GOT3 (cell line): ENCODE results near the gene CLEC6A.
"Not testable (repeated sequence)": the region's sequence is repeated elsewhere in the genome, so short reads cannot be mapped to it uniquely, and the experiment has no call there.

Source experiments
- DNase-seq: peaks from one replicate; lab custom pipeline; 2025; ENCODE audit warnings: mixed read lengths; lab: John Stamatoyannopoulos, UW

Gene CLEC6A

DNA sequence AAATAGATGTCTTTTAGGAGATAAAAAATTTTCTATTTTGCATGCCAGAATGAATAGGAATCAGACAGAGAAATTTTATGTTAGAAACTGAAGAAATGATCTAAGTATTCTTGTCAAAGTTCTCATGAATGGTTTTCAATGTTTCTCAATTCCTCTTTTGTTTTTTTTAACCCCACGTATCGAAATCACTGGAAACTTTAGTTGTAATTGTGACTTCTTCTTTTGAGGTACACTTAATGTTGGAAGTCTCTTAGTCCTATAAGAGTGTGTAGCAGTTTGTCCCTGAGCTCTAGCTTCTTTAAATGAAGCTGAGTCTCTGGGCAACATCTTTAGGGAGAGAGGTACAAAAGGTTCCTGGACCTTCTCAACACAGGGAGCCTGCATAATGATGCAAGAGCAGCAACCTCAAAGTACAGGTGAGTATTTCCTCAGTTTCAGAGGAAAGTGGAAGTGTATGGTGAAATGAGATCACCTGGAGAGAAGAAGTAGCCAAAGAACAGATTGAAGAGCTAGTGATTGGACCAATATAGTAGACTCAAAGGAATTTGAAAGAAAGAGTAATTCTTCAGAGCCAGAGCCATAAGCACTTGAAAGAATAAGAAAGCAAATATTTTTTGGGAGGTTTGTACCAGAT, at the start of gene CLEC6A:
Gene CLEC6A, plus strand, starts transcription at position 236 of the 634 bp plus-strand sequence. Its CDS starts 150 bp downstream, at position 386.
- DNase-seq, result no peak

DNA sequence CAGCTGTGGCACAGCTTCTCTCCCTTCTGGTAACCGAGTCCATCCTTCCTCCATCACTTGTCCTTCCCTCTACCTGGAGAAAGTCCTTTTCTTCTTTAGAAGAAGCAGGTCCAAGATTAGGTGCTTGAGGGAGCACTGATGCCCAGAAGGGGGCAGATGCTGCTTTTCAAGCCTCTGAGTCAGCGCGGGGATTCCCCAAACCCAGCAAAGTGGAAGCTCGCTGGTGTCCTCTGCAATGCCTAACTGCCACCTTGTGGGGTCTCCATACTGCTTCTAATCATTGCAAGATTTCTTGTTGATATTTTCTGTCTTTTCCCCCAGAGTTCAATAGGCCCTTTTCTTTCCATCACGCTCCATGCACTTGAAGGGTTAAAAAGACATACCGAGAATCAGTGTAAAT, 36.2 kb upstream of the CLEC6A start:
- not testable (repeated sequence) for DNase-seq

DNA sequence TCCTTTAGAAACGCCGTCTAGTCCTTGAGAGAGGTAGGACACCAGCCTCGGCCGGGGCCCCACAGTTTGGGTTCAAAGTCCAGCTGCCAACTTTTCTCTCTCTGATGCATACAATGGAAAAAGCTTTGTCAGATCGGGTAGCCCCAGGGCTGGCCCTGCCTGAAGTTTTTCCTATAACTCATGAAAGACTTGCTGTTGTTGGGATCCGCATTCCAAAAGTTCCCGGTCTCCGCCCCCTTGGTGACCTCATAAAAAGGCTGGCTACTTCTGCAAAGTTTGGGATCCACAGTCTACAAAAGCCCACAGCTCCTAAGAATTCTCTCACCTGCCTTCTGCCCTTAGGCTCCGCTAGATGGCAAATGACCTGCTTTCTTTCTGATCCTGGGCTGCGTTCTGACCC, 35.3 kb upstream of the CLEC6A start:
- DNase-seq, result no peak

DNA sequence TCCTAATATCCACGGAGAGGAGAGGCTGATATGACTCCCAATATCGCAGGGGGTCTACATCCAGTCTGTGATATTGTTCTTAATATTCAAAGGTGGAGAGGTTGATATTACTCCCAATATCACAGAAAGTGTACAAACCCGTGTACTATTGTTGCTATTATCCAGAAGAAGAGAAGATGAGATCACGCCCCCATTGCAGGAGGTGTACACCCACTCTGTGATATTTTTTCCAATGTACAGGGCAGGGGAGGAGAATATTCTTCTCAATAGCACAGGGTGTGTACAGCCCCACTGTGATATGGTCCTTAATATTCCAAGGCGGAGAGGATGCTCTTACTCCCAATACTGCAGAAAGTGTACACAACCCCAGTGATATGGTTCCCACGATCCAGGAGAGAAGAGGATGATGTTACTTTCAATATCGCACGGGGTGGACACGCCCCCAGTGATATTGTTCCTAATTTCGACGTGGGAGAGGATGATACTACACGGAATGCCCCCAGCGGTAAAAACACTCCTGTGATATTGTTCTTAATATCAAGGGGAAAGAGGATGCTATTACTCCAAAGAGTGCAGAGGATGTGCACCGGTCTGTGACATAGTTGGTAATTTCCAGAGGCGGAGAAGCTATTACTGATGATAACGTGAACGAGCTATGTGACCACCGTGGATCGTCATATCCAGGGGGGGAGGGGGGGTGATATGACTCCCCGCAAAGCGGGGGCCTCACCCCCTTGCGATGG, 11.1 kb upstream of the CLEC6A start:
- not testable (repeated sequence) for DNase-seq

DNA sequence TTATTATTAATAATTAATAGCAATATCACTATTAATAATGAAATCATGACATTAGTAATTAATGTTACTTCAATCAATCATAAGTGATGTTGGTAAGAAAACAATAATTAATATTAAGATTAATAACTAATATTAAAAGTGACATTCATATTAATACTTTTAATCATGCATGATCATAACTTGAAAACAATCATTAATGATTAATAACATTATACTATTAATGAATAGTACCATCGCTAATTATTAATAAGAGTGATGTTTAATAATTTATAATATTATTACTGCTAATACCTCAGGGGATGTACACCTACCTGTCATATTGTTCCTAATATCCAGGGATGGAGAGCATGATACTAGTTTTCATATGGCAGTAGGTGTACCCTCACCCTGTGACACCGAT, 10.0 kb upstream of the CLEC6A start:
- no peak for DNase-seq

DNA sequence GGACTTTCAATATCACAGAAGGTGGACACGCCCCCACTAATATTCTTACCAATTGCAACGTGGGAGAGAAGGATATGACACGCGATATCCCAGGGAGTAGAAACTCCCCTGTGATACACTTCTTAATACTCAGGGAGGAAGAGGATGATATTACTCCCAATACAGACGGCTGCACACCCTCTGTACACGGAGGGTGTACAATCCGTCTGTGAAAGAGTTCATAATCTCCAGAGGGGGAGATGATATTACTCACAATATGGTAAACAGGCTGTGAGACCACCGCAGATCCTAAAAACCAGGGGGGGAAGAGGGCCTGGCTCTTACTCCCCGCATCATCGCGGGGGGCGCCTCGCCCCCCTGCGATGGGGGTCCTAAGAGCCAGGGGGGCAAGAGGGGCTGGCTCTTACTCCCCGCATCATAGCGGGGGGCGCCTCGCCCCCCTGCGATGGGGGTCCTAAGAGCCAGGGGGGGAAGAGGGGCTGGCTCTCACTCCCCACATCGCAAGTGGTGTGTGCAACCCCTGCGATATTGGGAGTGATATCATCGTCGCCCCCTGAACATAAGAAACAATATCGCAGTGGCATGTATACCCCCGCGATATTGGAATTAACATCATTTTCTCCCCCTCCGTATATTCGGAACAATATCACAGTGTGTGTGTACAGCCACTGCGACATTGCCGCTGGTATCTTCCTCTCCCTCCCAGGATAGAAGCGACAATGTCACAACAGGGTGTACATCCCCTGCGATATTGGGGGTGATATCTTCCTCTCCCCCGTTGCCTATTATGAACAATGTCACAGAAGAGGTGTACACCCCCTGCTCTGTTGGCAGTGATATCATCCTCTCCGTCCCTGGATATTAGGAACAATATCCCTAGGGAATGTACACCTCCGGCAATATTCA, 8.9 kb upstream of the CLEC6A start:
- DNase-seq, result no peak

DNA sequence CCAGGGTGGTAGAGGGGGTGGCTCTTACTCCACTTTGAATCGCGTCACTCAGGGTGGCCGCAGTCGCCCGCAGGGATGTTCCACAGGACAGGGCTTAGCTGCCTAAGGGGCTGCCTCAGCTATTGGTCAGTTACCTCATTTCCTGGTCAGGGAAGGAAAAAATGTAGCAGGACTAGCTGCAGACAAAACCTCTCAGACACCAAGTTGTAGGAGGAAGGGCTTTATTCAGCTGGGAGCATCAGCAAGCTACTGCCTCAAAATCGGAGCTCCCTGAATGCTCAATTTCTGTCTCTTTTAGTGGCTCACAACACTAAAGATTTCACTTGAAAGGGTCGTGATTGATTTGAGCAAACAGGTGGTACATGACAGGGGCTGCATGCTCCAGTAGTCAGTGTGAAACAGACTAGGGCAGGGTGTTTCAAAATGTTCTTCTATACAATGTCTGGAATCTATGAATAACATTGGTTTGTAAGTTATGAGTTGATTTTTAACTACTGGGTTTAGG, 6.4 kb upstream of the CLEC6A start:
- no peak for DNase-seq

DNA sequence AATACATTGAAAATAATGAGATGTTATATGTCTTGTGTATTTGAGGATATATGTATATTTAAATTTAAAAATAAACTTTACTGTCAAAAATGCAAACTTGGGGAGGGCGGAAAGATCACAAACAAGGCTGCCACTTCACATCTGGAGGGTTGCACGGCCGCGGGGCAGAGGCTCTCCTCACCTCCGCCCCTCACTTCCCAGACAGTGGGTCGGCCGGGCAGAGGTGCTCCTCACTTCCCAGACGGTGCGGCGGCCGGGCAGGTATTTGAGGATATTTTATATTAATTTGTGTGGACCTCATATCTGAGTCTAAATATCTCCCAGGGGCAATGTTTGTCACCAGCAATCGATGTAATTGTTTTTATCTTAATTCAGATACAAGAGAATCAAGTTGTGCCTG, 3.7 kb upstream of the CLEC6A start:
- DNase-seq, result no peak

DNA sequence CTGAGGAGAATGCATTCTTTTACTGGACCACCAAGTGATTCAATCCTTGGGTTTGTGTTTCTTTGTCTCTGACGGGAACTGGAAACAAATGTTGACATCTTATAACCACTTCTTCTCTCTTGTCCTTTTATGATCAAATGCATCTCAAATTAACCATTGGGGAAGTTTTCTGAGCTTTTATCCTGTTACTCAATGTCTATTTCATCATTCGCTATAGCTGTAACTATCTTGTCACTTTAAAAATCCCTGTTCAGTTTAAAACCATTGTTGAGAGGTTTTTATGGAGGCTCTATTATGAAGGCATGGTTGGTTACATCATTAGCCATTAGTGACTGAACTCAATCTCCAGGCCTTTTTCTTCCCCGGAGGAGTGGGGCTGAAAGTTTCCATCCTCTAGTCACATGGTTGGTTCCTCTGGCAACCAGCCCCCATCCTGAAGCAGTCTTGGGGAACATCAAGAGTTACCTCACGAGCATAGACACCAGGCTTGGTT, 2.7 kb upstream of the CLEC6A start:
- DNase-seq, result no peak

DNA sequence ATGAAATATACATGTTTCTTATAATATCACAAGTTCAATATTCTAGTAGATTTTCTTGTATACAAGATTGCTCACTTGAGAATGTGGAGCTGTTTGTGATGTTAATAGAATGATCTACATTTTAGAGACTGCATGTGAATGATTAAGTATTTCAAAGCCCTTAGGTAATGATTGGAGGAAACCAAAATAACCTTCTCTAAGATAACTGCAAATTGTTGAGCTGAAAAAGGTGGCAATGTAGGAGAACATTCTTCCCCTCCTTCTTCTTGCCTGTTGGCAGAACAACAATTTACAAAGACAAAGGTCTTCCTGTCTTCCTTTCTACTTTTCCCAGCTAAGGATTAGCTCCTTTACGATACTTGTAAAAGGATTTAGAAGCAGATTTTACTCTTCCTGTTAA, 2.0 kb upstream of the CLEC6A start:
- DNase-seq, result no peak

DNA sequence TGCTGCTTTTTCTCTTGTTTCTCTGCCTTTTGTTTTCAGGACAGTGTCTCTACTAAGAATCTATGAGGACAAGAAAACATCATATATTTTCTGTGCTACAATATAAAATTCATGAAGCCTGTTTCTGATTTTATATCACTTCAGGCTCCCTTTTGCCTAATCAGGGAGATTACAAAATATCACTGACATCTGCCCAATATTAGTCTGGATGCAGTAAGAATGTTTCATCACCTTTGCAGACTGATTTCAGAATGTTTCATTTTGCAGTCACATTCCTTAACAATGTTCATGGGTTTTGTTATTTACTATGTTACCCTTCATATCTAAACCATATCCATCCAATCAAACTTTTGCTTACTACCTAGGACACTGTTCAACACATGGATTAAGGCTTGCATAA, 491 bp upstream of the CLEC6A start:
- DNase-seq, result no peak

DNA sequence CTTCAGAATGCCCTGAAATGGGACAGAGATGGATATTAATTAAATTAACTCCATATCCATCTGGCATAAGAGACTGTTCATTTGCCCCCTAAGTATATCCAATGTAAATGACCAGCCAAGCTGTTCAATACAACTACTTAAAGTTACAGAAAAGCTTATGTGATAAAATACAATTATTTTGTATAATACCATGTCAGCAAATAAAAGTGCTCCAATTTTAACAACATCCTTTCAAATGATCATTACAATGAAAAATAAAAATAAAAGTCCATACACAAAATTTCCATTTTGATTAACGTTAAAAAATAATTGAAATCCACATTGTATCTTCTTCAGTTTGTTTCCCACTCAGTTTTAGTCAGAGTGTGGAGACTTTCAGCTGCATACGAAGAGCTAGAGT, 5.7 kb downstream of the CLEC6A start:
- no peak for DNase-seq

DNA sequence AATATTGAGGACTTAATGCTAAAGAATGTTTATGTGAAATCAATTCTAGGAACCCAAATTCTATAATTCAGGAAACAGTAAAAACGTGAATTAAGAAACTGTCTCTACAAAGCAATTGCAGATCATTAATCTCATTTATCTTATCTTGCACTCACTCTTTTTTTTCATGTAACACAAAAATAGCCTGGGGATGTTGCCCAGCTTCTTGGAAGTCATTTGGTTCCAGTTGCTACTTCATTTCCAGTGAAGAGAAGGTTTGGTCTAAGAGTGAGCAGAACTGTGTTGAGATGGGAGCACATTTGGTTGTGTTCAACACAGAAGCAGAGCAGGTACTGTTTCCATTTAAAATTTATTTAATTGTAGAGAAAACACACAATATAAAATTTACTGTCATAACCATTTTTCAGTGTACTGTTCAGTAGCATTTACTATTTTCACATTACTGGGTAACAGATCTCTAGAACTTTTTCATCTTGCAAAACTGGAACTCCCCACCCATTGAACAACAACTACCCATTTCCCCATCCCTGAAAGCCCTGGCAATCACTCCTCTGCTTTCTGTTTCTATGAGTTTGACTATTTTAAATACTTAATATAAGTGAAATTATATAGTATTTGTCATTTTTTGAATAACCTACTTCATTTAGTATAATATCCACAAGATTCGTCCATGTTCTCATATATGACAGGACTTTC, 9.7 kb downstream of the CLEC6A start:
- no peak for DNase-seq

DNA sequence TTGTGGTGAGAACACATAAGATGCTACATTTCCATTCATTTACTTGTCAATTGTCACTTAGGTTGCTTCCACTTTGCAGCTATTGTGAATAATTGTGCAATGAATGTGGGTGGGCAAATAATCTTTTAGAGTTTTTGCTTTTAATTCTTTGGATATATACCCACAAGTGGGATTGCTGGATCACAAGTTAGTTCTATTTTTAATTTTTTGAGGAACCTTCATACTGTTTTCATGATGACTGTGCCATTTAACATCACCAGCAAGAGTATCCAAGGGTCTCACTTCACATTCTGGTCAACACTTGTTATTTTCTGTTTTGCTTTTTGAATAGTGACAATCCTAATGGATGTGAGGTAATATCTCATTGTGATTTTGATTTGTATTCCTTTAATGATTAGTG, 10.5 kb downstream of the CLEC6A start:
- no peak for DNase-seq

DNA sequence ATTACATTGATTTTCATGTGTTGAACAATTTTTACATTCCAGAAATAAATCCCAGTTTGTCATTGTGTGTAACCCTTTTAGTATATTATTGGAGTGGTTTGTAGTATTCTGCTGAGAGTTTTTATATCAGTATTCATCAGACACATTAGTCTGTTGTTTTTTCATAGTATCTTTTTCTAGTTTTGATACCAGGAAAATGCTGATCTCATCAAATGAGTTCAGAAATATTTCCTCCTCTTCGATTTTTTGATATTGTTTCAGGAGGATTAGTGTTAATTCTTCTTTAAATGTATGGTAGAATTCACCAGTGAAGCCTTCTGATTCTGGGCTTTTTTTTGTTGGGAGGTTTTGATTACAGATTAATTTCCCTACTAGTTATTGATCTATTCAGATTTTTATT, 15.3 kb downstream of the CLEC6A start:
- no peak for DNase-seq

DNA sequence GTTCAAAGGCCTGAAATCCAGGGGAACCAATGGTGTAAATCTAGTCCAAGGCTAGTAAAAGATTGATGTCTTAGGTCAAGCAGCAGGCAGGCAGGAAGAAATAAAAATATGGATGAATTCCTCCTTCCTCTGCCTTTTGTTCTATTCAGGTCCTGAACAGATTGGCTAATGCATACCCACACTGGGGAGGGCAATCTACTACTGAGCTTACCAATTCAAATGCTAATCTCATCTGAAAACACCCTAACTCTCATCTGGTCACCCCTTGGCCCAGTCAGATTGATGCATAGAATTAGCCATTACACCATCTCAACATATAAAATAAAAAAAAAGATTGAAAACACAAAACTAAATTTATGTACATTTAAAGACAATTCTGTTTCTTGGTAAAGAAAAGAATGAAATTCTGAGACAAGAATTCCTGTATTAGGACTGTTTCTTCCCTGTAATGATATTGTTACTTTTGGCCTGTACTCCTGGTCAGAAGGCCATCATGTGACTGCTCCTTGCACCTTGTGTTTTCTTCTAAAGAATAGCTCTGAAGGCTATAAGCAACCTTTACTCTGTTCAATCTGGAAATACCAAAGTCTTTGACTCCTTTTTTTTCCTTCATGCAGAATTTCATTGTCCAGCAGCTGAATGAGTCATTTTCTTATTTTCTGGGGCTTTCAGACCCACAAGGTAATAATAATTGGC, 19.9 kb downstream of the CLEC6A start:
- no peak for DNase-seq

DNA sequence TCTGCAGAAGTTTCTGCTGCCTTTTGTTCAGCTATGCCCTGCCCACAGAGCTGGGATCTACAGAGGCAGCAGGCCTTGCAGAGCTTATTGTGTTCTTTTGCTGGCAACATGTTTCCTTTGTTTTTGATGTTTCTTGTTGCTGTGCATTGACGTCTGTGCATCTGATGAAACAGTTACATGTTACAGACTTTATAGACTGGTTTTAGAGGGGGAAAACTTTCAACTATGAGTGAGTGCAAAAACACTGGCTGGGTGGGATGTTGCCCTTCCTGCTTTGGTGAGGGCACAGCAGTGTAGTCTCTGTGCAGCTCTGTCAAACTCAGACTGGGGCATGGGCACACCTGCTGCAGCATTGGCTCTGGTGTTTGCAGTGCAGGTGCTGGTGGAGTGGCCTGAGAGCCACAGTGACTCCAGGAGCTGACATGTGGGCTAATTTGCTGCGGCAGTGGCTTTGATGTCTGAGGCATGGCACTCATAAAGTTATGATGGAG, 26.9 kb downstream of the CLEC6A start:
- DNase-seq, result no peak

DNA sequence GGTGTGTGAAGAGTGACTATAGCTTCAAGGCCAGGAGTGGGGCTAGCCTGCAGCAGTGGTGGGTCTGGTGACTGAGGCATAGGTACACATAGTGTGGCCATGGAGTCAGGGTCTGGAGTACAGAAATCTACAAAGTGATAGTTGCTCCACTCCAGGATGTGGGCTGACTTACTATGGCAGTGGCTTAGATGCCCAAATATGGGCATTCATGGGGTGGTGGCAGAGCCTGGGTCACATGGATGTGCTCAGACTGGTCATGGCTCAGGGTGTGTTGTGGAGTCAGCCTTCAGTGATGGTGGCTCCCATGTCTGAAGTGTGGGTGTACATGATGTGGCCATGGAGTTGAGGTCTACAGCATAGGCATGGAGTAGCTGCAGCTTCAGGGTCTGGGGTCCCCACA, 27.3 kb downstream of the CLEC6A start:
- DNase-seq, result no peak

DNA sequence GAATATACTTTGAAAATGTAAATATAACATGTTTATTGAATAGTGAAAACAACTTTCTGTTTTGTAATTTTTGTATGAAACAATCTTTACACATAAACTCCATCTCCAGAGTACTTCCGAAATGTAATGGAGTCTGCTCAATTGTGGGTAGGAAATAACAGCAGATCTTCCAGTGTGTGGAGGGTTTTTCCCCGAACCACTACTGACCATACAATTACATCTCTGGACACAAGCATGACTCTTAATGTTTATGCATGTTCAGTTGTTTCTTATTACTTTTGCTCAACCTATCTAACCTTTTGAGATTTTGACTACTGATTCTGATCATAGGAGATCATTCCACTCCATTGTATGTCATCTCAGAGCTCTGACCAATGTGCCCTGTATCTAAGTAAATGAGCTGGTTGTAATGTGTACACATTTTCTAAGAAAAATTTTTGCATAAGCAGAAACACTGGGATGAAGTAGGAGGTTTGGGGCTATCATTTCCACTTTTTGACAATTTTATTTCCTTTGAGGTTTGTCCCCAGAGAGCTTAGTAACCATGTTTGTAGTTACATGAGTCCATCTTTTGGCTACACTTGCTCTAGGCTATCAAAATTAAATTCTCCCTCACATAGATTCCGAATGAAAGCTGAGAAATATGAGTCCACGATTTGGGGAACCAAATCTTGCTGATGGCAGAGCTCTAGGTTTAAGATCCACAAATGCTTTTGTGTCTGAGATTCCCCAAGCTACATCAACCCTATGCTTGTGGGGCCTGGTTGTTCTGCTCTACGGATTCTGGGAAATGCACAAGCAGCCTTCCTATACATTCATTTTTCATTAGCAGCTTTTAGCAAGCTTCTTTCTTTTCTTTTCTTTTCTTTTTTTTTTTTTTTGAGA, 36.1 kb downstream of the CLEC6A start:
- no peak for DNase-seq

DNA sequence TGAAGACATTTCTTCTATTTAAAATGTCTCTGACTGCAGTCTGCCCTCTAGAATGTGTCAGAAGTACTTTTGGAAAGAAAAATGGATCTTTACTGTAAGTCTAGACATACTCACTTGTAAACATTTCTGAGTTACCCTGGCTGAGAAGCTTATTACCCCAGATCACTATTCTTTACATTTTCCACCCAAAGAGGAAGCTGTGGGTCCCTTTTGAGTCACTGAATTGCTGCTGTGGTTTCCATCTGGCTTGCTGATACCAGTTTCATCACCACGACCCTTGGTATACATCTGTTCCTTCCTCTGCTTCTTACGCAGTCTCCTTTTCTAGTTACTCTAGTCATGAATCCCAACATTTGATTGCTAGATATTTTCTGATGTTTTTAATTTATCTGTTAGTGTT, 37.3 kb downstream of the CLEC6A start:
- DNase-seq, result no peak
